H1 (cell line): ENCODE measurements around the gene TNFSF12. TPM values are rescaled to one million over a fixed set of nuclear protein-coding genes. Genes with fewer than 3 reads are reported as not detected.

ENCODE experiments used
- CBX5 ChIP-seq: fragments of 300-800, 300-1000 bp; sonication (generic); IDR thresholded peaks from 2 replicates; pipeline ENCODE4 v1.7.1; 2016; ENCODE audit warnings: antibody characterized with exemption, low read length, low read depth
- CHD7 ChIP-seq: fragments of 300-600 bp; sonication (generic); IDR thresholded peaks from 2 replicates; pipeline ENCODE4 v1.7.1; 2012; ENCODE audit warnings: low read length, moderate library complexity, mild to moderate bottlenecking, inconsistent platforms; ENCODE audit not compliant: insufficient replicate concordance
- CTBP2 ChIP-seq: IDR thresholded peaks from 2 replicates; pipeline ENCODE4 v1.7.0; 2011; ENCODE audit warnings: borderline replicate concordance, mild to moderate bottlenecking, moderate library complexity, mixed read lengths, low read length; ENCODE audit not compliant: insufficient read depth, insufficient read length
- E2F6 ChIP-seq: IDR thresholded peaks from 2 replicates; pipeline ENCODE4 v1.6.1; 2012; ENCODE audit warnings: inconsistent platforms
- FOSL1 ChIP-seq: IDR thresholded peaks from 2 replicates; pipeline ENCODE4 v1.6.1; 2011; ENCODE audit warnings: mild to moderate bottlenecking, low read depth, low read length, moderate library complexity; ENCODE audit not compliant: insufficient read depth
- NRF1 ChIP-seq: IDR thresholded peaks from 2 replicates; pipeline ENCODE4 v1.6.1; 2011; ENCODE audit warnings: mild to moderate bottlenecking, low read depth, low read length, improper control_type of control experiment
- POLR2A ChIP-seq, 2 experiments: IDR thresholded peaks; 1 replicate in 1 of 2; 2 replicates in 1 of 2; pipeline ENCODE4 v1.6.1; 2011; ENCODE audit warnings: low read depth in 2 of 2, low read length in 2 of 2, mild to moderate bottlenecking in 2 of 2; ENCODE audit errors: control extremely low read depth in 1 of 2
- POLR2AphosphoS5 ChIP-seq: IDR thresholded peaks from 2 replicates; pipeline ENCODE4 v1.6.1; 2011; ENCODE audit warnings: low read depth, low read length
- ZNF274 ChIP-seq: IDR thresholded peaks from 2 replicates; pipeline ENCODE4 v1.7.0; 2012; ENCODE audit warnings: low read length, borderline replicate concordance; ENCODE audit errors: extremely low read depth
- polyA plus RNA-seq, 7 experiments: library from polyadenylated mRNA; depleted of rRNA in 3 of 7; stranded (reverse) in 5 of 7; unstranded in 2 of 7; fragments of >200 nt in 5 of 7; fragments of 200-250 nt in 2 of 7; gene quantifications; 1 replicate in 5 of 7; 2 replicates in 1 of 7; 4 replicates in 1 of 7; pipeline versions ENCODE4 v1.2.1 to v1.2.3, GENCODE V29; 2011 to 2013; ENCODE audit warnings: missing spikeins in 2 of 7, mixed read lengths in 2 of 7
- total RNA-seq: library from RNA; stranded (reverse); fragmentation: NEBNext Ultra II Directional; extraction: Animal tissue kit (Norgen Biotek cat#: 25700); gene quantifications from 2 replicates; pipeline ENCODE4 v1.2.1, GENCODE V29; 2021

TNFSF12 gene
- total and polyA plus RNA-seq, 2 of the 8 experiments (the other 6 are each of a cell fraction or from before 2014, with no cell fraction given), result 7.2 to 9.6 TPM

- no peak for TF ChIP-seq CHD7
- no peak for TF ChIP-seq POLR2AphosphoS5
- peak in 1 of 2 experiments; percentile 56; a peak in 1 of 3 replicates for TF ChIP-seq POLR2A (IDR thresholded peaks at IDR 0.05; ENCODE audit: control extremely low read depth in 1 of 2, low read depth in 2 of 2, low read length in 2 of 2)
- TF ChIP-seq NRF1, result no peak
- 0 out of 2 replicates have a peak, but pooled peaks have one; percentile 14 for TF ChIP-seq E2F6
- TF ChIP-seq FOSL1, result no peak
- no peak for TF ChIP-seq ZNF274
- TF ChIP-seq CTBP2, result no peak
- no peak for TF ChIP-seq CBX5
Measured at GRCh38 chr17:7557775-7558543, 9.1 kb downstream of the TNFSF12 start (continued).
